Activated naive CD4-positive, alpha-beta T cell treated with Interleukin-2 at 50 U/mL for 16 hours (primary cell): ENCODE measurements around the gene KRAS.
"Not testable (repeated sequence)": the region's sequence is repeated elsewhere in the genome, so short reads cannot be mapped to it uniquely, and the experiment has no call there.

Experiments
- DNase-seq: peaks from one replicate; pipeline ENCODE4 v3.0.0-alpha.2; 2020

The KRAS gene

GRCh38 chr12:25250744-25251730 lies at the start of gene KRAS:
KRAS (minus strand) TSS chr12:25250929.
- DNase-seq = peak; percentile 92

- DNase-seq = no peak
These were observed 45.7 kb upstream of the KRAS start for GRCh38 chr12:25296381-25296780.

- DNase-seq = no peak
These were observed 44.6 kb upstream of the KRAS start for GRCh38 chr12:25295361-25295760.

GRCh38 chr12:25293653-25294052 lies 42.9 kb upstream of the KRAS start:
- DNase-seq = no peak

GRCh38 chr12:25292810-25293221 lies 42.1 kb upstream of the KRAS start:
- DNase-seq = not testable (repeated sequence)

- no peak for DNase-seq
These were observed 36.9 kb upstream of the KRAS start for GRCh38 chr12:25287610-25288009.

GRCh38 chr12:25286837-25287236 lies 36.1 kb upstream of the KRAS start:
- no peak for DNase-seq

- no peak for DNase-seq
These were observed 33.3 kb upstream of the KRAS start for GRCh38 chr12:25284024-25284423.

- DNase-seq = no peak
These were observed 32.3 kb upstream of the KRAS start for GRCh38 chr12:25283006-25283405.

- no peak for DNase-seq
These were observed 29.4 kb upstream of the KRAS start for GRCh38 chr12:25280082-25280481.

GRCh38 chr12:25278269-25278668 lies 27.5 kb upstream of the KRAS start:
- DNase-seq = no peak

- DNase-seq = peak; percentile 72
These were observed 25.6 kb upstream of the KRAS start for GRCh38 chr12:25276199-25276937.

GRCh38 chr12:25271486-25272098 lies 20.9 kb upstream of the KRAS start:
- DNase-seq = no peak

- no peak for DNase-seq
These were observed 19.0 kb upstream of the KRAS start for GRCh38 chr12:25269701-25270100.

- no peak for DNase-seq
These were observed 15.8 kb upstream of the KRAS start for GRCh38 chr12:25266497-25266896.

GRCh38 chr12:25264862-25265261 lies 14.1 kb upstream of the KRAS start:
- no peak for DNase-seq

- DNase-seq = no peak
These were observed 13.4 kb upstream of the KRAS start for GRCh38 chr12:25264114-25264513.

GRCh38 chr12:25263594-25263993 lies 12.9 kb upstream of the KRAS start:
- no peak for DNase-seq

- no peak for DNase-seq
These were observed 11.8 kb upstream of the KRAS start for GRCh38 chr12:25262389-25263074.

GRCh38 chr12:25257590-25258324 lies 7.0 kb upstream of the KRAS start:
- DNase-seq = no peak

GRCh38 chr12:25256826-25257225 lies 6.1 kb upstream of the KRAS start:
- DNase-seq = no peak

GRCh38 chr12:25256005-25256404 lies 5.3 kb upstream of the KRAS start:
- DNase-seq = no peak
